Bronchial epithelial cell (primary cell): ENCODE results near the gene PSEN2. TPM values are rescaled to one million over a fixed set of nuclear protein-coding genes. Genes with fewer than 3 reads are reported as not detected.

Experiments used
- DNase-seq: peaks from one replicate; pipeline ENCODE4 v3.0.0-alpha.2; 2010; ENCODE audit warnings: low read depth
- FAIRE-seq: peaks from 2 replicates; lab custom pipeline; 2011; peaks lifted over from hg19 to GRCh38; lab: Jason Lieb, UNC
- H3K27me3 ChIP-seq: 2 replicates; pipeline ENCODE4 v1.5.1; 2011; ENCODE audit warnings: low read length; ENCODE audit not compliant: control insufficient read depth, insufficient read depth
- H3K36me3 ChIP-seq: 2 replicates; pipeline ENCODE4 v1.5.1; 2011; ENCODE audit warnings: low read length; ENCODE audit not compliant: control insufficient read depth, insufficient read depth
- H3K4me3 ChIP-seq: 2 replicates; pipeline ENCODE4 v1.5.1; 2011; ENCODE audit warnings: mild to moderate bottlenecking, low read depth, low read length, control low read depth
- CTCF ChIP-seq: IDR thresholded peaks from 2 replicates; pipeline ENCODE4 v1.5.1; 2011; ENCODE audit warnings: mild to moderate bottlenecking, moderate library complexity, low read length, control low read depth, inconsistent platforms; ENCODE audit not compliant: insufficient read depth, severe bottlenecking
- total RNA-seq: library from RNA; depleted of rRNA; stranded (reverse); fragments of >200 nt; gene quantifications from 2 replicates; pipeline ENCODE4 v1.2.1, GENCODE V29; 2014

Gene PSEN2
- total RNA-seq, 1 donor from 2014 or later, result 20.3 TPM

GRCh38 chr1:226934483-226935237 is 64.2 kb downstream of the PSEN2 start:
- Histone ChIP-seq H3K36me3 (no peaks in the 10 kb centered on the region), H3K27me3 (no peaks in the 10 kb centered on the region), H3K4me3 (no peak overlapping the region)
- TF ChIP-seq CTCF, result no peak
- FAIRE-seq (no peak), DNase-seq (no peak)

DNA sequence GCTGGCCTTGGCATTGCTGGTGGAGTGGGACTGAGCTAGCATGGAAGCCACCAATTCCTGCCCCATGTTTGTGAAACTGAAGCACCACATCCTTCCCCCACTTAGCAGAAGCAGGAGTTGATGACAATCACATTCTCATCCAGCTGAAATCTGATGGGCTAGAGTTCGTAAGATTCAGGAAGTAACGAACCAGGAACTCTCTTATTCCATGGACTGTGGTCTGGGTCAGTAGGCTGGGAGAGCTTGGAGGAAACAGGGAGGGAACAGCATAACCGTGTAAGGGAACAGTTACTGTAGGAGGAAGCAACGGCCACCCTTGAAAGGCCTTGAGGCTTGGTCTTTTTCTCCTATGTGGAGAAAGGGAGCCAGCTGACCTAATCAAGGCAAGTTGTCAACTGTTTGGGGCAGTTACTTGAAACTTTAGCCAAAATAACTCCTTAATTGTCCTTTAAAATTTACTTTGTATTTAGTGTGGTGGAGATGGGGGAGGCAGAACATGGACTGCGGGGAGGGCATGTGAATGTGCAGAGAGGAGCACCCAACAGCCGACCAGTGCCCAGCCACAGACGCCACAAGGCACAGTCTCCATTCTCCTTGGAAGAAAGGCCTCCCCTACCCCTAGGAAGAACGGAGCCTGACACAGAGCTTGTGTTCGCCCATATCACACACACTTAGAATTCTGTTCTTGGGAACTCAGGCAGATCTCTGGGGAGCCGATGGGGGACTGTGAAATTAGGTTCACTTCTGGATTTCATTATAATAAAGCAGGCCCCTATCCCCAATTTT is 67.7 kb downstream of the PSEN2 start:
- no peak for FAIRE-seq
- H3K4me3 ChIP-seq, result no peak overlapping the region

DNA sequence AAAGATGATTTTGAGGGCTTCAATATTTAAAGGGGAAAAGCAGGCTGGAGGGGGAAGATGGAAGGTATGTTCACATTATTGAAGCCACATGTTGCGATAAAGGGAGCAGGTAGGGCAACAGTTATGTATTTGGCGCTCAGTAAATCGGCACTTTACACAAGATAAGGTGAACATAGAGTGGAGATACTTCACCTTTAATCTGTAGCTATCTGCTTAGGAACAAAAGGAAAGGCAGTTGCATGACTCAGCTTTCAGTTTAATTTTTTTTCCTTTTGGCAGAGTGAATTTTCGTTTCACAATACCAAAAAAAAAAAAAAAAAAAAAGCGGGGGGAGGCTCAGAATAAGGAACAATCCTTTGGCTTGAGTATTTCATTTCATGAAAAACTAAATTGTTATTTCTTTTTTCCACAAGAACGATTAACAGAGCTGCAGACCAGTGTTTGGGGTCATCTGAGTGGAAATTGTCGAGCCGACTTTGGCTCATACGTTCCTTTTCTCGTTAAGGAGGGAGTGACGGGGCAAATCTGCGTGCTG is 68.6 kb downstream of the PSEN2 start:
- H3K36me3 ChIP-seq, result no peaks in the 10 kb centered on the region
- no peak for FAIRE-seq
- no peaks in the 10 kb centered on the region for H3K27me3 ChIP-seq
- DNase-seq, result peak; percentile 61
- TF ChIP-seq CTCF, result no peak
- H3K4me3 ChIP-seq, result peak overlapping the region; percentile 66

More for the DNA sequence above, 67.7 kb downstream of the PSEN2 start:
- no peak for DNase-seq
- H3K27me3 ChIP-seq, result no peaks in the 10 kb centered on the region
- no peak for TF ChIP-seq CTCF
- H3K36me3 ChIP-seq, result no peaks in the 10 kb centered on the region

GRCh38 chr1:226939438-226940028 is 69.1 kb downstream of the PSEN2 start:
- no peak for FAIRE-seq
- Histone ChIP-seq H3K36me3 (no peaks in the 10 kb centered on the region), H3K4me3 (peak overlapping the region; percentile 66), H3K27me3 (no peaks in the 10 kb centered on the region)
- TF ChIP-seq CTCF, result no peak
- no peak for DNase-seq

DNA sequence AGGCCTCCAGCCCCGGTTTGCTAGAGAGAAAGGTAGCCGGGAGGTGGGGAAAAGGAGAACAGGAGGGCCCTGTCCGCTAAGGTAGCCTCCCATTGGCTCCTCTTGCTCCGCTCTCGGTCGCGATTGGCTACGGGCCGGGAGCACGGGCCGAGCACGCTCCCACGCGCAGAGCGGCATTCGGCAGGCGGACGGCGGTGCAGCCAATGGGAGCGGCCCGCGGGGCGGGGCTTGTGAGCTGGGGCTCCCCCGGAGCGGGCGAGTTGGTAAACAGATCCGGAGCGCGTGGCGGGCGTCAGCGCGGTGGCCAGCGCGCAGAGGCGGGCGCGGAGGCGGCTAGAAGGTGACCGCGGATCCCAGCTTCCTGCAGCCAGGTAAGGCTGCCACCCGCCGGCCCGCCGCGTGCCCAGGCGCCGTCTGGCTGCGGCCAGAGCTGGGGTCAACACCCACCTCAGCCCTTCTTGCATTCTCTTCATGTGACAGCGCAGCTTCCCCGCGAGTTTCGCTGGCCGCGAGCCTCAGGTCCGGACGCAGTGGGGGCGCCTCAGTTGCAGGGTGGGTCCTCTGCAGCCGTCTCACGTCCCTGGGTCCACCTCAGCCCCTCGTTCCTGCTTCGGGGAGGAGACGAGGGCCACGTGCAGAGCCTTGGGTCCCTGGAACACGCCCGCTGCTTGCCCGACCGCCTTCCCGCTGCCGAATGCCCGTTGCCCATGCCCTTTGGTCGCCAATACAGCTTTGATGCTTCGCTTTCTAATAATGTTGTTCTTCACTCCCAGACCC is 69.8 kb downstream of the PSEN2 start, which contains the start of gene COQ8A:
COQ8A (plus strand) TSS at position 266 of the 777 bp plus-strand sequence. CDS start 21,092 bp downstream, outside the sequence.
- Histone ChIP-seq H3K27me3 (no peaks in the 10 kb centered on the region), H3K4me3 (peak within 1 kb of the TSS; percentile 66), H3K36me3 (no peaks in the 10 kb centered on the region)
- no peak for FAIRE-seq
- peak; percentile 96 for DNase-seq
- no peak for TF ChIP-seq CTCF
